HS-5 (cell line): ENCODE data around the gene CA5B.
A peak's percentile ranks its signal among the peaks of the same experiment; 100 is the strongest.
"Not testable (repeated sequence)": the region's sequence is repeated elsewhere in the genome, so short reads cannot be mapped to it uniquely, and the experiment has no call there.

ENCODE experiments used
- DNase-seq: peaks from one replicate; pipeline ENCODE4 v3.0.0-alpha.2; 2012; ENCODE audit warnings: low read depth

Gene CA5B

GRCh38 chrX:15748841-15749240 lies 10.8 kb downstream of the CA5B start:
- DNase-seq = no peak

- no peak for DNase-seq
Measured at GRCh38 chrX:15749642-15750610, 11.9 kb downstream of the CA5B start.

GRCh38 chrX:15750611-15751154 lies 12.6 kb downstream of the CA5B start:
- no peak for DNase-seq

GRCh38 chrX:15751155-15751819 lies 13.2 kb downstream of the CA5B start:
- no peak for DNase-seq

GRCh38 chrX:15755091-15755490 lies 17.0 kb downstream of the CA5B start:
- no peak for DNase-seq

GRCh38 chrX:15758140-15758539 lies 20.1 kb downstream of the CA5B start:
- DNase-seq = no peak

- DNase-seq = not testable (repeated sequence)
Measured at GRCh38 chrX:15759886-15760285, 21.8 kb downstream of the CA5B start.

GRCh38 chrX:15761564-15762191 lies 23.6 kb downstream of the CA5B start:
- no peak for DNase-seq

GRCh38 chrX:15769300-15769954 lies 31.4 kb downstream of the CA5B start:
- DNase-seq = no peak

- DNase-seq = no peak
Measured at GRCh38 chrX:15781961-15782699, 44.1 kb downstream of the CA5B start.

GRCh38 chrX:15785176-15785750 lies 47.2 kb downstream of the CA5B start:
- DNase-seq = no peak

- DNase-seq = no peak
Measured at GRCh38 chrX:15786915-15787314, 48.8 kb downstream of the CA5B start.

GRCh38 chrX:15789979-15790768 lies 52.1 kb downstream of the CA5B start, which contains the start of gene ZRSR2:
TSS of gene ZRSR2 (plus strand) at chrX:15790484. CDS start at chrX:15790496, 12 bp downstream.
- peak; percentile 32 for DNase-seq

GRCh38 chrX:15790769-15791290 lies 52.8 kb downstream of the CA5B start:
- no peak for DNase-seq

GRCh38 chrX:15797707-15798106 lies 59.6 kb downstream of the CA5B start:
- no peak for DNase-seq

- DNase-seq = no peak
Measured at GRCh38 chrX:15804563-15804962, 66.5 kb downstream of the CA5B start.

- no peak for DNase-seq
Measured at GRCh38 chrX:15808254-15808653, 70.2 kb downstream of the CA5B start.

GRCh38 chrX:15812192-15812938 lies 74.3 kb downstream of the CA5B start:
- no peak for DNase-seq

- no peak for DNase-seq
Measured at GRCh38 chrX:15813416-15813815, 75.3 kb downstream of the CA5B start.
